Measurements from ENCODE around the gene ASCC1. TPM values are rescaled to one million over a fixed set of nuclear protein-coding genes. Genes with fewer than 3 reads are reported as not detected.

Gene ASCC1
- total RNA-seq, 1 donor from 2014 or later = 33.3 TPM

- Mint-ChIP-seq H3K4me3 (ENCODE audit: unreplicated experiment) (no peak overlapping the region), H3K4me1 (ENCODE audit: low read depth, unreplicated experiment) (peaks cover 4% of the 10 kb centered on the region), H3K27ac (ENCODE audit: unreplicated experiment) (no peak overlapping the region), H3K27me3 (ENCODE audit: unreplicated experiment) (peaks cover 5% of the 10 kb centered on the region), H3K36me3 (ENCODE audit: unreplicated experiment) (no peaks in the 10 kb centered on the region), H3K9me3 (ENCODE audit: unreplicated experiment) (peaks cover 2% of the 10 kb centered on the region)
- TF ChIP-seq CTCF (IDR thresholded peaks at IDR 0.05; ENCODE audit: partially characterized antibody, unreplicated experiment) = no peak
- no peak for DNase-seq
Measured at GRCh38 chr10:72049969-72050781, 165.9 kb downstream of the ASCC1 start.

DNA sequence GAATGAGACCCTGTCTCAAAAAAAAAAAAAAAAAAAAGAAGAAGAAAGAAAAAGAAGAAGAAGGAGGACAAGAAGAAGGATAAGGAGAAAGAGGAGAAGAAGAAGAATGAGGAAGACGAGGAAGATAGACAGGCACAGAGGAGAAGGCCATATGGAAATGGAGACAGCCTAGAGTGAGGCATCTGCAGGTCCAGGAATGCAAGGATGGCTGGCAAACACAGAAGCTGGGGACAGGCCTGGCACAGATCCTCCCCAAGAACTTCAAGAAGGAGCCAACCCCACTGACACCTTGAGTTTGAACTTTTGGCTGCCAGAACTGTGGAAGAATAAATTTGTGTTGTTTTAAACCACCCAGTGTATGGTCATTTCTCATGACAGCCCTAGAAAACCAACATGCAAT lies 166.6 kb downstream of the ASCC1 start:
- Mint-ChIP-seq H3K4me3 (ENCODE audit: unreplicated experiment) (no peak overlapping the region), H3K9me3 (ENCODE audit: unreplicated experiment) (peaks cover 2% of the 10 kb centered on the region), H3K36me3 (ENCODE audit: unreplicated experiment) (no peaks in the 10 kb centered on the region), H3K27me3 (ENCODE audit: unreplicated experiment) (peaks cover 5% of the 10 kb centered on the region), H3K4me1 (ENCODE audit: low read depth, unreplicated experiment) (peaks cover 4% of the 10 kb centered on the region), H3K27ac (ENCODE audit: unreplicated experiment) (no peak overlapping the region)
- no peak for DNase-seq
- TF ChIP-seq CTCF (IDR thresholded peaks at IDR 0.05; ENCODE audit: partially characterized antibody, unreplicated experiment) = no peak

GRCh38 chr10:72048450-72049124 lies 167.5 kb downstream of the ASCC1 start:
- H3K27ac Mint-ChIP-seq (ENCODE audit: unreplicated experiment) = no peak overlapping the region
- H3K9me3 Mint-ChIP-seq (ENCODE audit: unreplicated experiment) = peaks cover 2% of the 10 kb centered on the region
- H3K4me1 Mint-ChIP-seq (ENCODE audit: low read depth, unreplicated experiment) = peaks cover 4% of the 10 kb centered on the region
- H3K36me3 Mint-ChIP-seq (ENCODE audit: unreplicated experiment) = no peaks in the 10 kb centered on the region
- peak; percentile 100 for TF ChIP-seq CTCF (IDR thresholded peaks at IDR 0.05; ENCODE audit: partially characterized antibody, unreplicated experiment)
- peak; percentile 92 for DNase-seq
- no peak overlapping the region for H3K4me3 Mint-ChIP-seq (ENCODE audit: unreplicated experiment)
- peaks cover 5% of the 10 kb centered on the region for H3K27me3 Mint-ChIP-seq (ENCODE audit: unreplicated experiment)

Other genes starting within 250 kb of the ASCC1 start
- gene SPOCK2, start 127.7 kb downstream of the ASCC1 start, total RNA-seq (ENCODE audit: unreplicated experiment) = 362 TPM
- 37.0 TPM for gene ANAPC16, start 264 bp downstream of the ASCC1 start, total RNA-seq (ENCODE audit: unreplicated experiment)
- gene DDIT4, start 57.6 kb upstream of the ASCC1 start, total RNA-seq (ENCODE audit: unreplicated experiment) = 153 TPM
- gene DNAJB12, start 138.6 kb upstream of the ASCC1 start, total RNA-seq (ENCODE audit: unreplicated experiment) = 23.0 TPM

Data from glutamatergic neuron (in vitro differentiated cells).